PC-9 (cell line): Measurements from ENCODE around the gene BCO2.

ENCODE experiments used
- EZH2 ChIP-seq: fragments of 200-600 bp; sonication (generic); IDR thresholded peaks from 2 replicates; pipeline ENCODE4 v1.8.0; 2017; ENCODE audit warnings: antibody characterized with exemption, low read depth
- TF ChIP-seq, protein P1 (sequence below): fragments of 200-600 bp; sonication (generic); conservative IDR thresholded peaks from 2 replicates; pipeline ENCODE4 v1.6.1; 2017; ENCODE audit warnings: mixed run types, antibody characterized with exemption, mild to moderate bottlenecking, moderate library complexity

DNA sequence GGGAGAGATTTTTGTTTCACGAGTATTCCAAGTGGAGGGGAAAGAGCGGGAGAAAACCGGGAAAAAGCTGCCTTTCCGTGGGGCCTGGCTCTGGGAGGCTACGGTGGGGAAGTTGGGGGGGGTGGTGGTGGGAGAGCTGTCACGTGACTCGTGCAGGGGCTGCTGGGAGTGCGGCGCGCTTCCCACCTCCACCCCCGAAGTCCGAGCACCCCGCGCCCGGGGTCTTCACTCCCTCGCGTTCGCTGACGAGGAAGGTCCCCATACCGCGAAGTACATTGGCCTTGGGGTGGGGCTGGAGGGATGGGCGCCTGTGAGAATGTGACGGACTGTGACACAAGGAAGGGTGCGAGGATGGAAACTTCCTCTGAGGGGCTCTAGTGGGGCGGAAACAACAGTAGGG is 8.2 kb upstream of the BCO2 start, which contains the start of gene TEX12:
- TF ChIP-seq, protein P1, sequence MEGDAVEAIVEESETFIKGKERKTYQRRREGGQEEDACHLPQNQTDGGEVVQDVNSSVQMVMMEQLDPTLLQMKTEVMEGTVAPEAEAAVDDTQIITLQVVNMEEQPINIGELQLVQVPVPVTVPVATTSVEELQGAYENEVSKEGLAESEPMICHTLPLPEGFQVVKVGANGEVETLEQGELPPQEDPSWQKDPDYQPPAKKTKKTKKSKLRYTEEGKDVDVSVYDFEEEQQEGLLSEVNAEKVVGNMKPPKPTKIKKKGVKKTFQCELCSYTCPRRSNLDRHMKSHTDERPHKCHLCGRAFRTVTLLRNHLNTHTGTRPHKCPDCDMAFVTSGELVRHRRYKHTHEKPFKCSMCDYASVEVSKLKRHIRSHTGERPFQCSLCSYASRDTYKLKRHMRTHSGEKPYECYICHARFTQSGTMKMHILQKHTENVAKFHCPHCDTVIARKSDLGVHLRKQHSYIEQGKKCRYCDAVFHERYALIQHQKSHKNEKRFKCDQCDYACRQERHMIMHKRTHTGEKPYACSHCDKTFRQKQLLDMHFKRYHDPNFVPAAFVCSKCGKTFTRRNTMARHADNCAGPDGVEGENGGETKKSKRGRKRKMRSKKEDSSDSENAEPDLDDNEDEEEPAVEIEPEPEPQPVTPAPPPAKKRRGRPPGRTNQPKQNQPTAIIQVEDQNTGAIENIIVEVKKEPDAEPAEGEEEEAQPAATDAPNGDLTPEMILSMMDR = no peak
- no peak for TF ChIP-seq EZH2
